ENCODE measurements around the gene MTMR2. TPM values are rescaled to one million over a fixed set of nuclear protein-coding genes. Genes with fewer than 3 reads are reported as not detected.
A peak's percentile ranks its signal among the peaks of the same experiment; 100 is the strongest.

MTMR2 gene
- total RNA-seq, 1 donor from 2014 or later, result 27.0 TPM

GRCh38 chr11:95892892-95893570 is 30.9 kb downstream of the MTMR2 start:
- no peak overlapping the region for H3K27ac ChIP-seq
- no peaks in the 10 kb centered on the region for H3K27me3 ChIP-seq
- H3K4me1 ChIP-seq, result no peaks in the 10 kb centered on the region
- DNase-seq (no peak), ATAC-seq (no peak)
- H3K4me3 ChIP-seq, result no peak overlapping the region
- intact Hi-C loops (cut with DNase I), result no loop called here
- H3K9me3 ChIP-seq, result no peaks in the 10 kb centered on the region
- H3K36me3 ChIP-seq, result no peaks in the 10 kb centered on the region
- TF ChIP-seq CTCF (IDR thresholded peaks at IDR 0.05), result no peak

GRCh38 chr11:95892492-95892891 is 31.4 kb downstream of the MTMR2 start:
- no peak overlapping the region for H3K4me3 ChIP-seq
- H3K27ac ChIP-seq, result no peak overlapping the region
- no peaks in the 10 kb centered on the region for H3K9me3 ChIP-seq
- intact Hi-C loops (cut with DNase I), result no loop called here
- H3K4me1 ChIP-seq, result no peaks in the 10 kb centered on the region
- no peak for TF ChIP-seq CTCF (IDR thresholded peaks at IDR 0.05)
- H3K36me3 ChIP-seq, result peaks cover 2% of the 10 kb centered on the region
- ATAC-seq, result no peak
- no peak for DNase-seq
- no peaks in the 10 kb centered on the region for H3K27me3 ChIP-seq

DNA sequence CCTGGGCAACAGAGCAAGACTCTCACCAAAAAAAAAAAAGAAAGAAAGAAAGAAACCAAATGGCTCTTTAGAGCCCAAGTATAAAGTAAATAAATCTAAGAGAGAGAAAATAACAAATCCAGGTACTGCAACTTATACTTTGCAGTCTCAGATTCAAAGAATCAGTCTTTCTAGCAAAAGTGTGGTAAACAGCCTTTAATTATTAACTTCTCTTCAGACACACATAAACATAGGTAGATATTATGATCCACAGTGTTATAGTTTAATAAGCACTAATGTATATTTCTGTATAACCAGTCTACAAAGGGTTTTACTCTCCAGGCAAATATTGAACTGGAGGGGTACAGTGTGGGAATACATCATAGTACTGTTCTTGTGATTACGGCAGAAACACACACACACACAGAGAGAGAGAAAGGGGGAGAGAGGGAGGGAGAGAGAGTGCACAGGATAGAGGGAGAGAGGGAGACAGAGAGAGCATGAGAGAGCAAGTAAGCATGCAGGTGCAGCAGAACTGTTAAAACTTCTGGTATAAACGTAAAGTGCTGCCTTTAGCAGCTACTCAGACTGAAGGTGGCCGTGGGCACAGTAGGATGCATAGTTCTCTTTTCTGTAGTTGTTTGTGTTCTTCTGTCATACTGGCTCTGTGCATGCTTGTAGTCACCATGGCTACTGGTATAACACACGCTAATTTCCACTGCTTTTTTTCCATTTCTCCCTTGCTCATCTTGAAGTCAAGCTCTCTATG is 32.3 kb downstream of the MTMR2 start:
- H3K4me3 ChIP-seq, result no peak overlapping the region
- intact Hi-C loops (cut with DNase I), result no loop called here
- no peaks in the 10 kb centered on the region for H3K9me3 ChIP-seq
- TF ChIP-seq CTCF (IDR thresholded peaks at IDR 0.05), result no peak
- H3K36me3 ChIP-seq, result peaks cover 11% of the 10 kb centered on the region
- no peaks in the 10 kb centered on the region for H3K27me3 ChIP-seq
- DNase-seq, result no peak
- H3K27ac ChIP-seq, result no peak overlapping the region
- no peaks in the 10 kb centered on the region for H3K4me1 ChIP-seq
- ATAC-seq, result peak; percentile 27

DNA sequence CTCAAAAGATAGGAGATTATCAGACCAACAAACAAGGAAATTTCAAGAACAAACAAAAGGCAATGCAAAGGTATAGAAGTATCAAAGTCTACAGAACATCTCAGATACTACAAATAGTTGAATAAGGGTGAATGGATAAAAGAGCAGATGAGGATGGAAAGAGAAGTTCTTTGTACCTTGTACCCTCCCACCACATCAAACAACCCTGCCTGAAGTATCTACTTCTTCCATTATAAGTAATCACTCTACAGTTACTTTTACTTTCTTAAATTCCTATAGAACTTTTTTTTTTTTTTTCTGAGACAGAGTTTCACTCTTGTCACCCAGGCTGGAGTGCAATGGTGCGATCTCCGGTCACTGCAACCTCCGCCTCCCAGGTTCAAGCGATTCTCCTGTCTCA is 35.1 kb downstream of the MTMR2 start:
- no peak for TF ChIP-seq CTCF (IDR thresholded peaks at IDR 0.05)
- ATAC-seq (no peak), DNase-seq (no peak)
- Histone ChIP-seq H3K9me3 (no peaks in the 10 kb centered on the region), H3K36me3 (peaks cover 19% of the 10 kb centered on the region), H3K4me1 (no peaks in the 10 kb centered on the region), H3K27me3 (no peaks in the 10 kb centered on the region), H3K27ac (no peak overlapping the region), H3K4me3 (no peak overlapping the region)
- intact Hi-C loops (cut with DNase I), result no loop called here

- intact Hi-C loops (cut with DNase I), result no loop called here
- H3K27me3 ChIP-seq, result no peaks in the 10 kb centered on the region
- H3K9me3 ChIP-seq, result no peaks in the 10 kb centered on the region
- no peak overlapping the region for H3K4me3 ChIP-seq
- peaks cover 19% of the 10 kb centered on the region for H3K36me3 ChIP-seq
- H3K27ac ChIP-seq, result no peak overlapping the region
- no peak for DNase-seq
- no peaks in the 10 kb centered on the region for H3K4me1 ChIP-seq
- no peak for ATAC-seq
- no peak for TF ChIP-seq CTCF (IDR thresholded peaks at IDR 0.05)
Observed at GRCh38 chr11:95888439-95888838, 35.5 kb downstream of the MTMR2 start.

Data from upper lobe of right lung (tissue), 1 donor.